Natural killer cell (primary cell): Measurements from ENCODE around the gene APOA1. TPM values are rescaled to one million over a fixed set of nuclear protein-coding genes. Genes with fewer than 3 reads are reported as not detected.

Experiments used
- ATAC-seq, 3 donors: fragments of 150-1000 bp in 2 of 3; fragments of 200-7000 bp in 1 of 3; cut with Tn5 transposase; 1 replicate in 1 of 3; 2 replicates in 2 of 3; pipeline ENCODE4 v1.10.0; 2021; ENCODE audit warnings: mild to moderate bottlenecking in 2 of 3, moderate library complexity in 2 of 3
- DNase-seq, 2 donors: peaks; one replicate each; pipeline versions ENCODE4 v3.0.0 to v3.0.0-alpha.2; 2013 to 2021; ENCODE audit warnings: mixed read lengths in 1 of 2
- H3K27ac ChIP-seq: one replicate; pipeline ENCODE4 v1.5.1; 2013; ENCODE audit warnings: mild to moderate bottlenecking, low read length
- H3K27me3 ChIP-seq: one replicate; pipeline ENCODE4 v1.6.1; 2013; ENCODE audit warnings: low read length; ENCODE audit not compliant: control insufficient read depth, insufficient read depth
- H3K36me3 ChIP-seq: one replicate; pipeline ENCODE4 v1.6.1; 2013; ENCODE audit warnings: low read length; ENCODE audit not compliant: control insufficient read depth, insufficient read depth
- H3K4me1 ChIP-seq: one replicate; pipeline ENCODE4 v1.6.1; 2013; ENCODE audit warnings: low read length; ENCODE audit not compliant: control insufficient read depth, insufficient read depth
- H3K4me3 ChIP-seq: one replicate; pipeline ENCODE4 v1.5.1; 2013; ENCODE audit warnings: low read length
- H3K9me3 ChIP-seq: one replicate; pipeline ENCODE4 v1.6.1; 2013; ENCODE audit warnings: low read length; ENCODE audit not compliant: control insufficient read depth, insufficient read depth
- H3K27ac Mint-ChIP-seq, 2 donors: one replicate each; pipeline ENCODE4 v1.8.0; 2022; ENCODE audit warnings: mild to moderate bottlenecking in 2 of 2, mixed read lengths in 2 of 2, moderate library complexity in 1 of 2
- H3K27me3 Mint-ChIP-seq, 2 donors: one replicate each; pipeline ENCODE4 v1.8.0; 2022; ENCODE audit warnings: low read depth in 2 of 2, mixed read lengths in 2 of 2
- H3K36me3 Mint-ChIP-seq: one replicate; pipeline ENCODE4 v1.8.0; 2022; ENCODE audit warnings: mixed read lengths
- H3K4me1 Mint-ChIP-seq, 2 donors: one replicate each; pipeline ENCODE4 v1.8.0; 2022; ENCODE audit warnings: mixed read lengths in 2 of 2
- H3K4me3 Mint-ChIP-seq: one replicate; pipeline ENCODE4 v1.8.0; 2022; ENCODE audit warnings: mild to moderate bottlenecking, moderate library complexity, mixed read lengths
- H3K9me3 Mint-ChIP-seq, 2 donors: one replicate each; pipeline ENCODE4 v1.8.0; 2022; ENCODE audit warnings: mixed read lengths in 2 of 2
- CTCF ChIP-seq: fragments of 200-600 bp; IDR thresholded peaks from one replicate; pipeline ENCODE4 v1.8.0; 2022; ENCODE audit warnings: antibody characterized with exemption
- WGBS: methylation state at CpG from one replicate; pipeline ENCODE4 v1.1.7; 2013; ENCODE audit warnings: missing lambda C conversion rate; ENCODE audit not compliant: insufficient coverage; 5-methylcytosine and 5-hydroxymethylcytosine counted together
- intact Hi-C: fragments of 100-400 bp; cut with micrococcal nuclease; formaldehyde crosslinking; loops from one replicate; pipeline ENCODE4 v1.14.2; 2022
- total RNA-seq, 4 donors: library from RNA; stranded (reverse); fragments of 120-200 nt in 1 of 4; gene quantifications; one replicate each; pipeline versions ENCODE4 v1.2.3 to v1.2.4, GENCODE V29; 2013 to 2022

The APOA1 gene
- total RNA-seq, 3 donors from 2014 or later (not counting 1 experiment from before 2014, with no cell fraction given) = 0.54 to 0.87 TPM; not detected in 1

- H3K9me3 Mint-ChIP-seq = no peaks in the 10 kb centered on the region
- no peak overlapping the region for H3K27ac Mint-ChIP-seq
- H3K4me1 ChIP-seq = no peaks in the 10 kb centered on the region
- H3K36me3 Mint-ChIP-seq = no peaks in the 10 kb centered on the region
- no peaks in the 10 kb centered on the region for H3K4me1 Mint-ChIP-seq
- no peak overlapping the region for H3K4me3 Mint-ChIP-seq
- no peak overlapping the region for H3K4me3 ChIP-seq
- no peak for TF ChIP-seq CTCF
- intact Hi-C loops = no loop called here
- no peaks in the 10 kb centered on the region for H3K27me3 Mint-ChIP-seq
- no peak for ATAC-seq
- no peaks in the 10 kb centered on the region for H3K27me3 ChIP-seq
- DNase-seq = no peak
- H3K9me3 ChIP-seq = no peaks in the 10 kb centered on the region
- no peak overlapping the region for H3K27ac ChIP-seq
- no peaks in the 10 kb centered on the region for H3K36me3 ChIP-seq
- 81% methylated on average over 5 of the region's 5 CpGs for WGBS
Observed at GRCh38 chr11:116813781-116814471, 23.5 kb downstream of the APOA1 start.

GRCh38 chr11:116813170-116813569, 24.3 kb downstream of the APOA1 start:
- Mint-ChIP-seq H3K4me3 (no peak overlapping the region), H3K4me1 (no peaks in the 10 kb centered on the region), H3K27ac (no peak overlapping the region), H3K27me3 (no peaks in the 10 kb centered on the region), H3K9me3 (no peaks in the 10 kb centered on the region), H3K36me3 (no peaks in the 10 kb centered on the region)
- no peak overlapping the region for H3K27ac ChIP-seq
- ATAC-seq = no peak
- 100% methylated on average over 1 of the region's 1 CpG for WGBS
- no peak for DNase-seq
- H3K27me3 ChIP-seq = no peaks in the 10 kb centered on the region
- H3K9me3 ChIP-seq = no peaks in the 10 kb centered on the region
- H3K4me3 ChIP-seq = no peak overlapping the region
- no peak for TF ChIP-seq CTCF
- no peaks in the 10 kb centered on the region for H3K4me1 ChIP-seq
- no peaks in the 10 kb centered on the region for H3K36me3 ChIP-seq
- intact Hi-C loops = no loop called here

GRCh38 chr11:116812109-116812508, 25.3 kb downstream of the APOA1 start:
- no peak for TF ChIP-seq CTCF

GRCh38 chr11:116811194-116811593, 26.2 kb downstream of the APOA1 start:
- Histone ChIP-seq H3K27ac (no peak overlapping the region), H3K4me3 (no peak overlapping the region), H3K4me1 (no peaks in the 10 kb centered on the region), H3K36me3 (no peaks in the 10 kb centered on the region), H3K27me3 (no peaks in the 10 kb centered on the region), H3K9me3 (no peaks in the 10 kb centered on the region)
- Mint-ChIP-seq H3K9me3 (no peaks in the 10 kb centered on the region), H3K27me3 (peaks cover 0 to 5% of the 10 kb centered on the region in 2 donors), H3K4me3 (no peak overlapping the region), H3K36me3 (no peaks in the 10 kb centered on the region), H3K4me1 (no peaks in the 10 kb centered on the region), H3K27ac (no peak overlapping the region)
- ATAC-seq (no peak), DNase-seq (no peak)
- TF ChIP-seq CTCF = no peak
- WGBS = 80% methylated on average over 3 of the region's 3 CpGs
- intact Hi-C loops = no loop called here

More at GRCh38 chr11:116812109-116812508, 25.3 kb downstream of the APOA1 start:
- Mint-ChIP-seq H3K4me1 (no peaks in the 10 kb centered on the region), H3K4me3 (no peak overlapping the region), H3K9me3 (no peaks in the 10 kb centered on the region), H3K36me3 (no peaks in the 10 kb centered on the region), H3K27ac (no peak overlapping the region), H3K27me3 (peaks cover 0 to 3% of the 10 kb centered on the region in 2 donors)
- DNase-seq (no peak), ATAC-seq (no peak)
- intact Hi-C loops = no loop called here
- no peak overlapping the region for H3K4me3 ChIP-seq
- H3K4me1 ChIP-seq = no peaks in the 10 kb centered on the region
- H3K9me3 ChIP-seq = no peaks in the 10 kb centered on the region
- H3K27ac ChIP-seq = no peak overlapping the region
- WGBS = no CpG with 5 or more reads among the region's 4 CpGs
- no peaks in the 10 kb centered on the region for H3K36me3 ChIP-seq
- no peaks in the 10 kb centered on the region for H3K27me3 ChIP-seq
